HAP-1 (cell line): ENCODE results near the gene FPGS.
A peak's percentile ranks its signal among the peaks of the same experiment; 100 is the strongest.

Experiments
- DNase-seq, 2 experiments: peaks; one replicate each; pipeline ENCODE4 v3.0.0-alpha.2; 2016 to 2020; ENCODE audit warnings: low spot score in 2 of 2
- H3K27me3 ChIP-seq: fragments of 250-450 bp; sonication (Bioruptor Pico); 2 replicates; pipeline ENCODE4 v1.5.1; 2020; ENCODE audit warnings: low read depth, mild to moderate bottlenecking, moderate library complexity
- H3K36me3 ChIP-seq: fragments of 250-450 bp; sonication (Bioruptor Pico); replicated peaks from 2 replicates; pipeline ENCODE4 v1.5.1; 2020; ENCODE audit warnings: mild to moderate bottlenecking
- H3K4me1 ChIP-seq: fragments of 250-450 bp; sonication (Bioruptor Pico); 2 replicates; pipeline ENCODE4 v1.5.1; 2020; ENCODE audit warnings: mild to moderate bottlenecking
- H3K4me3 ChIP-seq: fragments of 250-450 bp; sonication (Bioruptor Pico); 2 replicates; pipeline ENCODE4 v1.5.1; 2020; ENCODE audit warnings: mild to moderate bottlenecking, moderate library complexity
- H3K9me3 ChIP-seq: fragments of 250-450 bp; sonication (Bioruptor Pico); 2 replicates; pipeline ENCODE4 v1.5.1; 2020; ENCODE audit warnings: mild to moderate bottlenecking, moderate library complexity
- in situ Hi-C: fragments of 300-500 bp; cut with MboI; formaldehyde crosslinking; loops from 3 replicates; pipeline ENCODE4 v1.14.3; 2020; ENCODE audit warnings: low sequenced_read_pairs, inconsistent platforms, mixed read lengths

FPGS gene

GRCh38 chr9:127763918-127764384 lies 38.7 kb upstream of the FPGS start:
- H3K9me3 ChIP-seq: no peaks in the 10 kb centered on the region
- H3K27me3 ChIP-seq: peaks cover 5% of the 10 kb centered on the region; the same call in 1 of the 2 replicates
- in situ Hi-C loops: no loop called here
- H3K36me3 ChIP-seq: no peaks in the 10 kb centered on the region
- H3K4me3 ChIP-seq: no peak overlapping the region
- DNase-seq: peak in 1 of 2 experiments; percentile 41
- H3K4me1 ChIP-seq: no peaks in the 10 kb centered on the region

DNA sequence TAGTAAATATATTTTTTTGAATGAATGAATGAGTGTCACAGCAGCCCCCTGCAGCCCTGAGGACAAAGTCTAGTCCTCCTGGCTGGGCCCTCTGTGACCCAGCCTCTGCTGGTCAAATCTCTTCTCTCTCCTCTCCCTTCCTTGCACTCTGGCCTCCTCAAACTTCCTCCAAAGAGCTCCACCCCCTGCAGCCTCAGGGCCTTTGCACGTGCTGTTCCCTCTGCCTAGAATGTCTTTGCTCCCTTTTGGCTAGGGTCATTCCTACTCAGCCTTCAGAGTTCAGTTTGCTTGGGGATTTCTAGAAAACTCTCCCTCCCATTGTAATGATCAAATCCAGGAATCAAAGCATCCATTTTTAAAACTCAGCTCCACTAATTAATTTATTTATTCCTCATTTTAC lies 37.3 kb upstream of the FPGS start:
- peaks cover 2% of the 10 kb centered on the region; the same call in 1 of the 2 replicates for H3K27me3 ChIP-seq
- no peak overlapping the region for H3K4me3 ChIP-seq
- no peak for DNase-seq
- in situ Hi-C loops: no loop called here
- no peaks in the 10 kb centered on the region for H3K36me3 ChIP-seq
- no peaks in the 10 kb centered on the region for H3K4me1 ChIP-seq
- H3K9me3 ChIP-seq: no peaks in the 10 kb centered on the region

DNA sequence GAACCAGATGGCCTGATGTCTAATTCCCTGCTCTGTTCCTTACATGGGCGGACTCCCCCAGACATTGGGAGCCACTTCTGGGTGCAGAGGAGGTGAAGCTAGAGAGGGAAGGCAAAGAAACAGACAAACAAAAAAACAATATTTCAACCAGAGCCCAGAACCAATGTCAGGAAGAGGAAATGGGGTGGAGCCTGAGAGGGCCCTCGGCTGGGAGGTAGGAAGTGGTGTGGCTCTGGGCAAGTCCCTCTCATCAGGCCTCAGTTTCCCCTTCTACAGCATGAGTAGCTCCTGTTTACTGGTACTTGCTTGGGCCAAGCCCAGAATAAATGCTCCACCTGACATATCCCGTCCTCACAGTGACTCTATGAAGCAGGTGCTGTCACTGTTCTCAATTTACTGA lies 35.3 kb upstream of the FPGS start:
- H3K9me3 ChIP-seq: no peaks in the 10 kb centered on the region
- no peaks in the 10 kb centered on the region for H3K36me3 ChIP-seq
- 0 out of 2 replicates have a peak, but pooled peaks cover 5% of the 10 kb centered on the region for H3K4me1 ChIP-seq
- DNase-seq: no peak
- in situ Hi-C loops: no loop called here
- no peak overlapping the region for H3K4me3 ChIP-seq
- H3K27me3 ChIP-seq: 0 out of 2 replicates have a peak, but pooled peaks cover 2% of the 10 kb centered on the region

DNA sequence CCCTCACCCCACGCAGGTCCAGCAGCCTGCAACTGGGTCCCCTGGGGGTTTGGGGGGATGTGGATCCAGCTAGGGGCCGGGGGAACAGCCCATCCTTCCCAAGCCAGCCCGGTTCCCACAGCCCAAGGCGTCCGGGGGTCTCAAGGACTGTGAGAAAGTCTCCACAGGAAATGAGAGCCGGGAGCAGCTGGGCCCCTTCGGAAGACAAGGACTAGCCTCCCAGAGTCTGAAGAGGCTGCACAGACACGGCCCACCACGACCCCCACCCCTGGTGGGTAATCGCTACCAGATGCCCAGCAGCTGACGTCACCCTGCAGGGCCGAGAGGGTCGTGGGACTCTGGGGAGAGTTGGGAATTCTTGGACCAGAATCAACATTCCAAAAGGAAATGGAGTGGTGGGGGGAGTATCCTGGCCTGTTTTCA lies 34.8 kb upstream of the FPGS start:
- Histone ChIP-seq H3K27me3 (0 out of 2 replicates have a peak, but pooled peaks cover 2% of the 10 kb centered on the region), H3K9me3 (no peaks in the 10 kb centered on the region), H3K4me1 (0 out of 2 replicates have a peak, but pooled peaks cover 5% of the 10 kb centered on the region), H3K36me3 (no peaks in the 10 kb centered on the region), H3K4me3 (no peak overlapping the region)
- in situ Hi-C loops: no loop called here
- no peak for DNase-seq

- Histone ChIP-seq H3K27me3 (0 out of 2 replicates have a peak, but pooled peaks cover 2% of the 10 kb centered on the region), H3K9me3 (no peaks in the 10 kb centered on the region), H3K4me1 (0 out of 2 replicates have a peak, but pooled peaks cover 5% of the 10 kb centered on the region), H3K36me3 (no peaks in the 10 kb centered on the region), H3K4me3 (no peak overlapping the region)
- in situ Hi-C loops: no loop called here
- DNase-seq: no peak
Observed at GRCh38 chr9:127768698-127769097, 34.0 kb upstream of the FPGS start.

DNA sequence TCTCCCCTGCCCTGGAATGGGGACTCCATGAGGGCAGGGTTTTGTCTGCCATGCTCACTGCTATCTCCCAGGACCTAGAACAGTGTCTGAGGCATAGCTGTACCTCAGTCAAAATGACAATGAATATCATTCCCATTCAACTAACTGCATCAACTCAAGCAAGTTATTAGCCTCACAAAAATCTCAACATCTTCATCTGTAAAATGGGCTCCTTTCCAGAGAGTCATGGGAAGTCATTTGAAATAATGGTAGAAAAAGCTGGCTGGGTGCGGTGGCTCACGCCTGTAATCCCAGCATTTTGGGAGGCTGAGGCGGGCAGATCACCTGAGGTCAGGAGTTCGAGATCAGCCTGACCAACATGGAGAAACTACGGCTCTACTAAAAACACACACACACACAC lies 33.6 kb upstream of the FPGS start:
- in situ Hi-C loops: no loop called here
- H3K27me3 ChIP-seq: no peaks in the 10 kb centered on the region
- DNase-seq: no peak

GRCh38 chr9:127769929-127770582 lies 32.6 kb upstream of the FPGS start:
- no peak for DNase-seq
- Histone ChIP-seq H3K9me3 (no peaks in the 10 kb centered on the region), H3K36me3 (no peaks in the 10 kb centered on the region), H3K27me3 (no peaks in the 10 kb centered on the region), H3K4me3 (no peak overlapping the region), H3K4me1 (0 out of 2 replicates have a peak, but pooled peaks cover 5% of the 10 kb centered on the region)
- in situ Hi-C loops: no loop called here

More for the DNA sequence above, 33.6 kb upstream of the FPGS start:
- Histone ChIP-seq H3K36me3 (no peaks in the 10 kb centered on the region), H3K4me1 (0 out of 2 replicates have a peak, but pooled peaks cover 5% of the 10 kb centered on the region), H3K4me3 (no peak overlapping the region), H3K9me3 (no peaks in the 10 kb centered on the region)

DNA sequence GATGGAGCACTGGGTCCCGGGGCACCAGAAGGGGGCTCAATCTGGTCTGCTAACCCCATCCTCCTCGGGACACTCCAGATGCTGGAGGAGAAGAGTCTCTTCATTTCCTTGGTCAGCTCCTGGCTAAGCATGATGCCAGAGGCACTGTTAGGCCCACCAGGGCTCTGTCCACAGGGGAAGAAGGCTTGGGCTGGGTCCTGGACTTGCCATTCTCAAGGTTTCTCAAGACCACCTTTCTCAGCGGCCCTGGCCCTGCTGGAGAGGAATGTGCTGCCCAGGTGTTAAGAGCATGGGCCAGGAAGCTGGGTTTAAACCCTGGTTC lies 32.1 kb upstream of the FPGS start:
- no peak overlapping the region; the same call in 1 of the 2 replicates for H3K4me3 ChIP-seq
- H3K27me3 ChIP-seq: no peaks in the 10 kb centered on the region
- H3K9me3 ChIP-seq: no peaks in the 10 kb centered on the region
- 0 out of 2 replicates have a peak, but pooled peaks cover 5% of the 10 kb centered on the region for H3K4me1 ChIP-seq
- no peaks in the 10 kb centered on the region for H3K36me3 ChIP-seq
- in situ Hi-C loops: no loop called here
- no peak for DNase-seq

DNA sequence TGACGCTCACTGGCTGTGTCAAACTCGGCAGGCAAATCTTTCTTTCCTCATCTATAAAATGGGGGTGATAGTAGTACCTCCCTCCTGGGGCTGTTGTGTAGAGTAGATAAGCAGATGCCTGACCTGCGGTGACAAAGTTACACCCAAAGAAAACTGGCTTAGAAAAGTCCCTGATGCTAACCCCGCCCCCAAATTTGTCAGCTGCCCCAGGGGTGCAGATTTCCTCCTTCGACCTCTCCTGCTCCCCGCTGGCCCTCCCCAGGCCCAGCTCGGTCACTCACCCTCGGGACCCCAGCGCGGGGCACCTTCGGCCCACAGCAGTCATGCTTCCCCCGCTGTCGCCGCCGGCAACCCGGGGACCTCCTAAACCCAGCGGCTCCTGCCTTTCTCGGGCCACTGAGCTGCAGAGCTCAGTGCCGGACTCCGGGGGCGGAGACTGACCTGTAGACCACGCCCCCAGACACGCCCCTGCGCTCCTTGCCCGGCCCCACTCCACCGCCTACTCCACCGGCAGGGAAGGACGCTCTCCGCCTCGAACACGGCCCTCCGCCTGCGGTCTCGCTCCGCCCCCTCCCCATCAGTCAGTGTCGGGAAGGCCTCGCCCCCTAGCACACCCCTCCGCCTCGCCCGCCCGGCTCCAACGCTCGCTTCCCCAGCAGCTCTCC lies 31.6 kb upstream of the FPGS start:
- H3K9me3 ChIP-seq: no peaks in the 10 kb centered on the region
- in situ Hi-C loops: no loop called here
- peak; percentile 96 to 99 for DNase-seq
- H3K4me1 ChIP-seq: 0 out of 2 replicates have a peak, but pooled peaks cover 5% of the 10 kb centered on the region
- no peaks in the 10 kb centered on the region for H3K27me3 ChIP-seq
- peak overlapping the region; percentile 37 for H3K4me3 ChIP-seq
- H3K36me3 ChIP-seq: no peaks in the 10 kb centered on the region

GRCh38 chr9:127771570-127772189 lies 31.0 kb upstream of the FPGS start:
- 0 out of 2 replicates have a peak, but pooled peaks cover 5% of the 10 kb centered on the region for H3K4me1 ChIP-seq
- no peak for DNase-seq
- no peaks in the 10 kb centered on the region for H3K36me3 ChIP-seq
- in situ Hi-C loops: no loop called here
- no peaks in the 10 kb centered on the region for H3K9me3 ChIP-seq
- H3K27me3 ChIP-seq: no peaks in the 10 kb centered on the region
- H3K4me3 ChIP-seq: peak overlapping the region; percentile 37

- Histone ChIP-seq H3K4me1 (0 out of 2 replicates have a peak, but pooled peaks cover 5% of the 10 kb centered on the region), H3K27me3 (no peaks in the 10 kb centered on the region), H3K4me3 (no peak overlapping the region), H3K36me3 (no peaks in the 10 kb centered on the region), H3K9me3 (no peaks in the 10 kb centered on the region)
- no peak for DNase-seq
- in situ Hi-C loops: no loop called here
Observed at GRCh38 chr9:127772603-127773002, 30.1 kb upstream of the FPGS start.

GRCh38 chr9:127773272-127773671 lies 29.4 kb upstream of the FPGS start:
- in situ Hi-C loops: no loop called here

GRCh38 chr9:127773981-127774380 lies 28.7 kb upstream of the FPGS start:
- H3K4me1 ChIP-seq: 0 out of 2 replicates have a peak, but pooled peaks cover 5% of the 10 kb centered on the region
- in situ Hi-C loops: no loop called here
- DNase-seq: no peak

More at GRCh38 chr9:127773272-127773671, 29.4 kb upstream of the FPGS start:
- no peaks in the 10 kb centered on the region for H3K9me3 ChIP-seq
- no peaks in the 10 kb centered on the region for H3K27me3 ChIP-seq
- no peak overlapping the region for H3K4me3 ChIP-seq
- 0 out of 2 replicates have a peak, but pooled peaks cover 5% of the 10 kb centered on the region for H3K4me1 ChIP-seq
- no peaks in the 10 kb centered on the region for H3K36me3 ChIP-seq
- DNase-seq: no peak

More at GRCh38 chr9:127773981-127774380, 28.7 kb upstream of the FPGS start:
- no peaks in the 10 kb centered on the region for H3K9me3 ChIP-seq
- no peaks in the 10 kb centered on the region for H3K27me3 ChIP-seq
- H3K4me3 ChIP-seq: no peak overlapping the region
- no peaks in the 10 kb centered on the region for H3K36me3 ChIP-seq
